Gastrocnemius medialis (tissue), 4 donors: Measurements from ENCODE around the gene NUAK2. TPM values are rescaled to one million over a fixed set of nuclear protein-coding genes. Genes with fewer than 3 reads are reported as not detected.

Experiments
- ATAC-seq, 2 donors: fragments of 150-250 bp; one replicate each; pipeline ENCODE4 v1.9.1; 2016
- DNase-seq, 2 donors: peaks; one replicate each; pipeline ENCODE4 v3.0.0-alpha.2; 2019
- H3K27ac ChIP-seq, 4 donors: fragments of 200-600 bp; sonication (generic); 1 replicate in 1 of 4; 2 replicates in 3 of 4; pipeline ENCODE4 v1.5.1; 2016 to 2018; ENCODE audit warnings: mild to moderate bottlenecking in 2 of 4, moderate library complexity in 1 of 4
- H3K27me3 ChIP-seq, 3 donors: fragments of 200-600 bp; sonication (generic) in 2 of 3; 1 replicate in 1 of 3; 2 replicates in 2 of 3; pipeline versions ENCODE4 v1.5.1 to v1.6.0; 2016 to 2019; ENCODE audit warnings: mild to moderate bottlenecking in 1 of 3, moderate library complexity in 1 of 3
- H3K36me3 ChIP-seq, 2 donors: fragments of 200-600 bp; sonication (generic) in 1 of 2; one replicate each; pipeline ENCODE4 v1.5.1; 2017 to 2018
- H3K4me1 ChIP-seq, 2 donors: fragments of 200-600 bp; sonication (generic) in 1 of 2; one replicate each; pipeline ENCODE4 v1.5.1; 2016 to 2017; ENCODE audit warnings: mild to moderate bottlenecking in 2 of 2
- H3K4me3 ChIP-seq, 4 donors: fragments of 200-600 bp; sonication (generic) in 3 of 4; 1 replicate in 1 of 4; 2 replicates in 3 of 4; pipeline ENCODE4 v1.5.1; 2016 to 2019; ENCODE audit warnings: mild to moderate bottlenecking in 2 of 4
- H3K9me3 ChIP-seq, 3 donors: fragments of 200-600 bp; sonication (generic) in 2 of 3; 1 replicate in 1 of 3; 2 replicates in 2 of 3; pipeline ENCODE4 v1.5.1; 2016 to 2019
- CTCF ChIP-seq, 5 experiments: fragments of 450-650 bp in 3 of 5; fragments of 200-600 bp in 2 of 5; sonication (generic) in 2 of 5; IDR thresholded peaks in 4 of 5; conservative IDR thresholded peaks in 1 of 5; 1 replicate in 4 of 5; 2 replicates in 1 of 5; pipeline ENCODE4 v1.5.1; 2016 to 2019; ENCODE audit warnings: antibody characterized with exemption in 5 of 5, mild to moderate bottlenecking in 3 of 5, moderate library complexity in 3 of 5
- POLR2A ChIP-seq, 2 donors: fragments of 450-650 bp; IDR thresholded peaks; one replicate each; pipeline ENCODE4 v1.6.1; 2017; ENCODE audit warnings: antibody characterized with exemption in 2 of 2, mild to moderate bottlenecking in 2 of 2, moderate library complexity in 2 of 2
- in situ Hi-C, 4 donors: fragments of 200-750 bp; cut with MboI; loops; one replicate each; pipeline versions ENCODE4 v1.15.0 to v1.8.0; 2017; ENCODE audit warnings: low sequenced_read_pairs in 4 of 4
- intact Hi-C: fragments of 100-400 bp; cut with DNase I; formaldehyde crosslinking; loops from one replicate; pipeline ENCODE4 v1.15.1; 2023; ENCODE audit warnings: low total_unique reads
- total RNA-seq, 4 donors: library from RNA; depleted of rRNA; stranded (reverse); fragments of >200 nt; gene quantifications; one replicate each; pipeline versions ENCODE4 v1.1.0 to v1.2.3, GENCODE V29; 2016

Gene NUAK2
- total RNA-seq, 4 donors from 2014 or later: 0.42 to 1.9 (median 0.58) TPM

DNA sequence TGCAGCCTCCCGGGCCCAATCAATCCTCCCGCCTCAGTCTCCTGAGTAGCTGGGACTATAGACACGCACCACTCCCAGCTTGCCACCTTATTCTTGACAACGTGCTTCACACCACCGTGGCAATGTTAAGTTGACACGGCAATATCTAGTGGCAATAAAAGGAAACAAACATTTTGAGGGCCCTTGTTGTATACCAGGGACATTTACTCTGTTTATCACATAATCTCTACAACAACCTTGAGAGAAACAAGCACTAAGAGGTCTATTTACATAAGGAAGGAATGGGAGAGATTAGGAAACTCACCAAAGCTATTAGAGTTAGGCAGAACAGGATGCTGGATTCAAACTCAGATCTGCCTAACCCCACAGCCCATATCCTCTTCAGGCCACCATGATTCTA, 32.1 kb upstream of the NUAK2 start:
- Histone ChIP-seq H3K9me3 (no peaks in the 10 kb centered on the region), H3K27ac (no peak overlapping the region), H3K36me3 (no peaks in the 10 kb centered on the region), H3K27me3 (peaks cover 2 to 12% (median 7%) of the 10 kb centered on the region in 3 donors), H3K4me1 (no peaks in the 10 kb centered on the region), H3K4me3 (no peak overlapping the region)
- DNase-seq: no peak
- TF ChIP-seq CTCF (IDR thresholded peaks at IDR 0.05 in 4 of 5, conservative IDR thresholded peaks at IDR 0.05 in 1 of 5): no peak
- no peak for TF ChIP-seq POLR2A (IDR thresholded peaks at IDR 0.05)
- intact Hi-C loops (loop anchor here (5.0 to 10.0 kb wide), 2 partner anchors 131 to 169 kb away; no protein-coding TSS in a partner anchor), in situ Hi-C loops (loop anchor here in 2 of 4 donors (10.0 kb wide), 2 partner anchors 131 to 171 kb away; no protein-coding TSS in a partner anchor)
- no peak for ATAC-seq

- H3K9me3 ChIP-seq: no peaks in the 10 kb centered on the region
- in situ Hi-C loops: loop anchor here in 2 of 4 donors (10.0 kb wide), 2 partner anchors 132 to 172 kb away; no protein-coding TSS in a partner anchor
Observed at GRCh38 chr1:205353191-205353590, 31.6 kb upstream of the NUAK2 start.

GRCh38 chr1:205351984-205352713, 30.6 kb upstream of the NUAK2 start:
- in situ Hi-C loops (loop anchor here in 2 of 4 donors (10.0 kb wide), 2 partner anchors 133 to 173 kb away; no protein-coding TSS in a partner anchor), intact Hi-C loops (loop anchor here (5.0 to 10.0 kb wide), 2 partner anchors 133 to 170 kb away; no protein-coding TSS in a partner anchor)
- Histone ChIP-seq H3K36me3 (no peaks in the 10 kb centered on the region), H3K9me3 (no peaks in the 10 kb centered on the region), H3K4me3 (no peak overlapping the region), H3K4me1 (no peaks in the 10 kb centered on the region), H3K27ac (no peak overlapping the region), H3K27me3 (peaks cover 0 to 11% (median 7%) of the 10 kb centered on the region in 3 donors)
- DNase-seq (no peak), ATAC-seq (no peak)
- TF ChIP-seq CTCF (IDR thresholded peaks at IDR 0.05 in 4 of 5, conservative IDR thresholded peaks at IDR 0.05 in 1 of 5): no peak
- TF ChIP-seq POLR2A (IDR thresholded peaks at IDR 0.05): no peak

More at GRCh38 chr1:205353191-205353590, 31.6 kb upstream of the NUAK2 start:
- TF ChIP-seq CTCF (IDR thresholded peaks at IDR 0.05 in 4 of 5, conservative IDR thresholded peaks at IDR 0.05 in 1 of 5): no peak
- H3K36me3 ChIP-seq: no peaks in the 10 kb centered on the region
- peaks cover 2 to 12% (median 7%) of the 10 kb centered on the region in 3 donors for H3K27me3 ChIP-seq
- ATAC-seq: no peak
- no peaks in the 10 kb centered on the region for H3K4me1 ChIP-seq
- intact Hi-C loops: loop anchor here (5.0 to 10.0 kb wide), 2 partner anchors 132 to 169 kb away; no protein-coding TSS in a partner anchor
- H3K27ac ChIP-seq: no peak overlapping the region
- H3K4me3 ChIP-seq: no peak overlapping the region
- no peak for DNase-seq

DNA sequence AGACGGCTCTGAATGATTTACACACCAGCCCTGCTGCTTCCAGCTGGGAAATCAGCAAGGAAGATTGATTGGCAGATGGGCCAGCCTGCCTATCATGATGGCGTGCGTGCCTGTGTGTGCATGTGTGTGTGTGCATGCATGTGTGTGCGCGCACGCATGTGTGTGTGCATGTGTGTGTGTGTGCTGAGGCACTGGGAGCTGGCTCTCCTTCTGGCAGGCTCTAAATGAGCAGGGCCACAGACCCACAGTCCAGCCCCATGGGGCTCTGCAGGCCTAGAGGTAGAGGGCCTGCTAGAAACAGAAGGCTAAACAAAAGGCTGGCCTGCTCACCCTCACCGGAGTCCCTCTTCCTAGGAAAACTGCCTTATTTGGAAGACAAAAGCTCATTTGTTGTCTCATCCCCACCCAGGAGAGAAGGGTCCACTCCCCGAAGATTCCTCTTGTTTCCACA, 29.2 kb upstream of the NUAK2 start:
- Histone ChIP-seq H3K27me3 (peaks cover 2 to 13% (median 12%) of the 10 kb centered on the region in 3 donors), H3K4me3 (no peak overlapping the region), H3K4me1 (no peaks in the 10 kb centered on the region), H3K27ac (no peak overlapping the region), H3K36me3 (no peaks in the 10 kb centered on the region), H3K9me3 (no peaks in the 10 kb centered on the region)
- ATAC-seq (no peak), DNase-seq (no peak)
- in situ Hi-C loops (loop anchor here in 2 of 4 donors (10.0 kb wide), 2 partner anchors 134 to 174 kb away; no protein-coding TSS in a partner anchor), intact Hi-C loops (loop anchor here (5.0 to 10.0 kb wide), 2 partner anchors 134 to 172 kb away; no protein-coding TSS in a partner anchor)
- no peak for TF ChIP-seq CTCF (IDR thresholded peaks at IDR 0.05 in 4 of 5, conservative IDR thresholded peaks at IDR 0.05 in 1 of 5)
- TF ChIP-seq POLR2A (IDR thresholded peaks at IDR 0.05): no peak
